K562 (cell line): ENCODE results near the gene LACTB. TPM values are rescaled to one million over a fixed set of nuclear protein-coding genes. Genes with fewer than 3 reads are reported as not detected.

Experiments
- BHLHE40 ChIP-seq: IDR thresholded peaks from 2 replicates; pipeline ENCODE4 v1.6.1; 2011; ENCODE audit warnings: low read length, improper control_type of control experiment
- CREM ChIP-seq: IDR thresholded peaks from 2 replicates; pipeline ENCODE4 v1.6.1; 2014; ENCODE audit warnings: antibody characterized with exemption, low read depth
- ETV5 ChIP-seq: sonication (generic); formaldehyde crosslinking; IDR thresholded peaks from 2 replicates; pipeline ENCODE4 v1.4.0; 2020; ENCODE audit warnings: low read depth, mild to moderate bottlenecking, missing genetic modification reagents
- GATA2 ChIP-seq: sonication (generic); formaldehyde crosslinking; IDR thresholded peaks from 2 replicates; pipeline ENCODE4 v1.4.0; 2020; ENCODE audit warnings: mild to moderate bottlenecking, missing genetic modification reagents
- NFIX ChIP-seq: fragments of 250-450 bp; sonication (Bioruptor Pico); IDR thresholded peaks from 2 replicates; pipeline ENCODE4 v1.4.0; 2020; ENCODE audit warnings: low read depth, mild to moderate bottlenecking, moderate library complexity
- TRIM24 ChIP-seq, 2 experiments: fragments of 450-650 bp; IDR thresholded peaks; 2 replicates each; pipeline ENCODE4 v1.6.1; 2016
- ZFP1 ChIP-seq: fragments of 450-650 bp; formaldehyde crosslinking; IDR thresholded peaks from 2 replicates; pipeline ENCODE4 v1.4.0; 2020; ENCODE audit warnings: mild to moderate bottlenecking, mixed read lengths
- ZFX ChIP-seq: sonication (generic); formaldehyde crosslinking; IDR thresholded peaks from 2 replicates; pipeline ENCODE4 v1.8.0; 2022; ENCODE audit warnings: mild to moderate bottlenecking, missing genetic modification reagents, moderate library complexity
- ZNF384 ChIP-seq: IDR thresholded peaks from 2 replicates; pipeline ENCODE4 v1.6.1; 2012; ENCODE audit warnings: low read depth, low read length, improper control_type of control experiment
- polyA plus RNA-seq, 8 experiments: library from polyadenylated mRNA; depleted of rRNA in 4 of 8; stranded (reverse) in 5 of 8; unstranded in 3 of 8; fragments of >200 nt; fragmentation: Nextera tagmentation in 2 of 8; fragmentation: Illumina TruSeq in 1 of 8; extraction: Ambion mirVana in 2 of 8; extraction: Trizol in 1 of 8; gene quantifications; 2 replicates each; pipeline versions ENCODE4 v1.2.1 to v1.2.3, GENCODE V29; 2011 to 2014; ENCODE audit warnings: inconsistent platforms in 1 of 8, missing spikeins in 1 of 8
- total RNA-seq, 7 experiments: library from RNA; depleted of rRNA in 6 of 7; stranded (reverse); fragments of >200 nt in 6 of 7; fragmentation: Illumina TruSeq in 2 of 7; extraction: Trizol in 2 of 7; gene quantifications; 2 replicates each; pipeline versions ENCODE4 v1.2.1 to v1.2.3, GENCODE V29; 2011 to 2021; ENCODE audit warnings: low replicate concordance in 1 of 7
- TF ChIP-seq, protein P1 (sequence below): sonication (generic); formaldehyde crosslinking; IDR thresholded peaks from 2 replicates; pipeline ENCODE4 v1.8.0; 2023; ENCODE audit warnings: mild to moderate bottlenecking, missing genetic modification reagents
- TF ChIP-seq, protein P2 (sequence below), 2 experiments: fragments of 150-350 bp in 1 of 2; IDR thresholded peaks; 2 replicates each; pipeline ENCODE4 v1.6.1; 2012 to 2016; ENCODE audit warnings: low read depth in 2 of 2, low read length in 2 of 2, mild to moderate bottlenecking in 1 of 2, moderate library complexity in 1 of 2
- TF ChIP-seq, protein P3 (sequence below): sonication (generic); formaldehyde crosslinking; IDR thresholded peaks from 2 replicates; pipeline ENCODE4 v1.8.1; 2023; ENCODE audit warnings: mild to moderate bottlenecking, missing genetic modification reagents

The LACTB gene
- total and polyA plus RNA-seq, 9 of the 15 experiments (the other 6 are each of a cell fraction or from before 2014, with no cell fraction given) = 3.1 to 15.5 (median 9.8) TPM

DNA sequence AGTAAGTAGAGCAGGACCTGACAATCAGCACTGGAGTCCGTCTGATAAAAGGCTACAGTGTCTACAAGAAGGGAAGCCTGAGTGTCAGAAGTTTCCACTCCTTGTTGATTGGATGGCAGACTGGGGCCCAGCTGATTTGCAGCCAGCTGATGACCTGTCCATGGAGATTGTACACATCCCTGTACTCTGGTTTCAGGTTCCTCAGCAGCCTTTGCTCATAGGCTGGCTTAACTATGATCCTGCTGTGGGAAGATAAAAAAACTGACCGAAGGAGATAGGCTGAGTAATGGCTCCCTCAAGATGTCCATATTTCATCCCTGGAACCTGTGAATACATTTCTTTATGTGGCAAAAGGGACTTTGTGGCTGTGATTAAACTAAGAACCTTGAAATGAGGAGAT is 11.7 kb upstream of the LACTB start (continued):
- TF ChIP-seq, protein P1, sequence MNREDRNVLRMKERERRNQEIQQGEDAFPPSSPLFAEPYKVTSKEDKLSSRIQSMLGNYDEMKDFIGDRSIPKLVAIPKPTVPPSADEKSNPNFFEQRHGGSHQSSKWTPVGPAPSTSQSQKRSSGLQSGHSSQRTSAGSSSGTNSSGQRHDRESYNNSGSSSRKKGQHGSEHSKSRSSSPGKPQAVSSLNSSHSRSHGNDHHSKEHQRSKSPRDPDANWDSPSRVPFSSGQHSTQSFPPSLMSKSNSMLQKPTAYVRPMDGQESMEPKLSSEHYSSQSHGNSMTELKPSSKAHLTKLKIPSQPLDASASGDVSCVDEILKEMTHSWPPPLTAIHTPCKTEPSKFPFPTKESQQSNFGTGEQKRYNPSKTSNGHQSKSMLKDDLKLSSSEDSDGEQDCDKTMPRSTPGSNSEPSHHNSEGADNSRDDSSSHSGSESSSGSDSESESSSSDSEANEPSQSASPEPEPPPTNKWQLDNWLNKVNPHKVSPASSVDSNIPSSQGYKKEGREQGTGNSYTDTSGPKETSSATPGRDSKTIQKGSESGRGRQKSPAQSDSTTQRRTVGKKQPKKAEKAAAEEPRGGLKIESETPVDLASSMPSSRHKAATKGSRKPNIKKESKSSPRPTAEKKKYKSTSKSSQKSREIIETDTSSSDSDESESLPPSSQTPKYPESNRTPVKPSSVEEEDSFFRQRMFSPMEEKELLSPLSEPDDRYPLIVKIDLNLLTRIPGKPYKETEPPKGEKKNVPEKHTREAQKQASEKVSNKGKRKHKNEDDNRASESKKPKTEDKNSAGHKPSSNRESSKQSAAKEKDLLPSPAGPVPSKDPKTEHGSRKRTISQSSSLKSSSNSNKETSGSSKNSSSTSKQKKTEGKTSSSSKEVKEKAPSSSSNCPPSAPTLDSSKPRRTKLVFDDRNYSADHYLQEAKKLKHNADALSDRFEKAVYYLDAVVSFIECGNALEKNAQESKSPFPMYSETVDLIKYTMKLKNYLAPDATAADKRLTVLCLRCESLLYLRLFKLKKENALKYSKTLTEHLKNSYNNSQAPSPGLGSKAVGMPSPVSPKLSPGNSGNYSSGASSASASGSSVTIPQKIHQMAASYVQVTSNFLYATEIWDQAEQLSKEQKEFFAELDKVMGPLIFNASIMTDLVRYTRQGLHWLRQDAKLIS = no peak
- TF ChIP-seq NFIX (CRISPR knock-in tag) (no peak), ZFX (no peak), ETV5 (no peak), ZFP1 (CRISPR knock-in tag) (no peak), CREM (peak; percentile 68), BHLHE40 (peak; percentile 47; the same call in 1 of the 2 replicates), TRIM24 (IDR thresholded peaks at IDR 0.05) (peak; percentile 93 to 94), ZNF384 (peak; percentile 76), GATA2 (peak; percentile 87)
- TF ChIP-seq, protein P2, sequence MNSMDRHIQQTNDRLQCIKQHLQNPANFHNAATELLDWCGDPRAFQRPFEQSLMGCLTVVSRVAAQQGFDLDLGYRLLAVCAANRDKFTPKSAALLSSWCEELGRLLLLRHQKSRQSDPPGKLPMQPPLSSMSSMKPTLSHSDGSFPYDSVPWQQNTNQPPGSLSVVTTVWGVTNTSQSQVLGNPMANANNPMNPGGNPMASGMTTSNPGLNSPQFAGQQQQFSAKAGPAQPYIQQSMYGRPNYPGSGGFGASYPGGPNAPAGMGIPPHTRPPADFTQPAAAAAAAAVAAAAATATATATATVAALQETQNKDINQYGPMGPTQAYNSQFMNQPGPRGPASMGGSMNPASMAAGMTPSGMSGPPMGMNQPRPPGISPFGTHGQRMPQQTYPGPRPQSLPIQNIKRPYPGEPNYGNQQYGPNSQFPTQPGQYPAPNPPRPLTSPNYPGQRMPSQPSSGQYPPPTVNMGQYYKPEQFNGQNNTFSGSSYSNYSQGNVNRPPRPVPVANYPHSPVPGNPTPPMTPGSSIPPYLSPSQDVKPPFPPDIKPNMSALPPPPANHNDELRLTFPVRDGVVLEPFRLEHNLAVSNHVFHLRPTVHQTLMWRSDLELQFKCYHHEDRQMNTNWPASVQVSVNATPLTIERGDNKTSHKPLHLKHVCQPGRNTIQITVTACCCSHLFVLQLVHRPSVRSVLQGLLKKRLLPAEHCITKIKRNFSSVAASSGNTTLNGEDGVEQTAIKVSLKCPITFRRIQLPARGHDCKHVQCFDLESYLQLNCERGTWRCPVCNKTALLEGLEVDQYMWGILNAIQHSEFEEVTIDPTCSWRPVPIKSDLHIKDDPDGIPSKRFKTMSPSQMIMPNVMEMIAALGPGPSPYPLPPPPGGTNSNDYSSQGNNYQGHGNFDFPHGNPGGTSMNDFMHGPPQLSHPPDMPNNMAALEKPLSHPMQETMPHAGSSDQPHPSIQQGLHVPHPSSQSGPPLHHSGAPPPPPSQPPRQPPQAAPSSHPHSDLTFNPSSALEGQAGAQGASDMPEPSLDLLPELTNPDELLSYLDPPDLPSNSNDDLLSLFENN (IDR thresholded peaks at IDR 0.05; ENCODE audit: low read depth in 2 of 2, low read length in 2 of 2) = peak in 1 of 2 experiments; percentile 71; a peak in 2 of 4 replicates
- TF ChIP-seq, protein P3, sequence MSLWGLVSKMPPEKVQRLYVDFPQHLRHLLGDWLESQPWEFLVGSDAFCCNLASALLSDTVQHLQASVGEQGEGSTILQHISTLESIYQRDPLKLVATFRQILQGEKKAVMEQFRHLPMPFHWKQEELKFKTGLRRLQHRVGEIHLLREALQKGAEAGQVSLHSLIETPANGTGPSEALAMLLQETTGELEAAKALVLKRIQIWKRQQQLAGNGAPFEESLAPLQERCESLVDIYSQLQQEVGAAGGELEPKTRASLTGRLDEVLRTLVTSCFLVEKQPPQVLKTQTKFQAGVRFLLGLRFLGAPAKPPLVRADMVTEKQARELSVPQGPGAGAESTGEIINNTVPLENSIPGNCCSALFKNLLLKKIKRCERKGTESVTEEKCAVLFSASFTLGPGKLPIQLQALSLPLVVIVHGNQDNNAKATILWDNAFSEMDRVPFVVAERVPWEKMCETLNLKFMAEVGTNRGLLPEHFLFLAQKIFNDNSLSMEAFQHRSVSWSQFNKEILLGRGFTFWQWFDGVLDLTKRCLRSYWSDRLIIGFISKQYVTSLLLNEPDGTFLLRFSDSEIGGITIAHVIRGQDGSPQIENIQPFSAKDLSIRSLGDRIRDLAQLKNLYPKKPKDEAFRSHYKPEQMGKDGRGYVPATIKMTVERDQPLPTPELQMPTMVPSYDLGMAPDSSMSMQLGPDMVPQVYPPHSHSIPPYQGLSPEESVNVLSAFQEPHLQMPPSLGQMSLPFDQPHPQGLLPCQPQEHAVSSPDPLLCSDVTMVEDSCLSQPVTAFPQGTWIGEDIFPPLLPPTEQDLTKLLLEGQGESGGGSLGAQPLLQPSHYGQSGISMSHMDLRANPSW (CRISPR knock-in tag) = 0 out of 2 replicates have a peak, but pooled peaks have one; percentile 57
